Right ventricle myocardium superior (tissue), 1 donor: Measurements from ENCODE around the gene IRAK1. TPM values are rescaled to one million over a fixed set of nuclear protein-coding genes. Genes with fewer than 3 reads are reported as not detected.
A peak's percentile ranks its signal among the peaks of the same experiment; 100 is the strongest.

Experiments
- ATAC-seq: fragments of 200-7000 bp; cut with Tn5 transposase; one replicate; pipeline ENCODE4 v1.9.1; 2020; ENCODE audit warnings: mild to moderate bottlenecking; ENCODE audit not compliant: poor library complexity
- DNase-seq: peaks from one replicate; pipeline ENCODE4 v3.0.0-alpha.2; 2020
- intact Hi-C: fragments of 100-400 bp; cut with DNase I; formaldehyde crosslinking; loops from one replicate; pipeline ENCODE4 v1.11.2; 2022
- total RNA-seq: library from RNA; stranded (reverse); fragmentation: NEBNext Ultra II Directional; extraction: Animal tissue kit (Norgen Biotek cat#: 25700); gene quantifications from one replicate; pipeline ENCODE4 v1.2.1, GENCODE V29; 2021
- donor health status: DM: no; HTN: yes; CAD: no; lungs with severe emphysema.

IRAK1 gene
- total RNA-seq, 1 donor from 2014 or later = 34.2 TPM

DNA sequence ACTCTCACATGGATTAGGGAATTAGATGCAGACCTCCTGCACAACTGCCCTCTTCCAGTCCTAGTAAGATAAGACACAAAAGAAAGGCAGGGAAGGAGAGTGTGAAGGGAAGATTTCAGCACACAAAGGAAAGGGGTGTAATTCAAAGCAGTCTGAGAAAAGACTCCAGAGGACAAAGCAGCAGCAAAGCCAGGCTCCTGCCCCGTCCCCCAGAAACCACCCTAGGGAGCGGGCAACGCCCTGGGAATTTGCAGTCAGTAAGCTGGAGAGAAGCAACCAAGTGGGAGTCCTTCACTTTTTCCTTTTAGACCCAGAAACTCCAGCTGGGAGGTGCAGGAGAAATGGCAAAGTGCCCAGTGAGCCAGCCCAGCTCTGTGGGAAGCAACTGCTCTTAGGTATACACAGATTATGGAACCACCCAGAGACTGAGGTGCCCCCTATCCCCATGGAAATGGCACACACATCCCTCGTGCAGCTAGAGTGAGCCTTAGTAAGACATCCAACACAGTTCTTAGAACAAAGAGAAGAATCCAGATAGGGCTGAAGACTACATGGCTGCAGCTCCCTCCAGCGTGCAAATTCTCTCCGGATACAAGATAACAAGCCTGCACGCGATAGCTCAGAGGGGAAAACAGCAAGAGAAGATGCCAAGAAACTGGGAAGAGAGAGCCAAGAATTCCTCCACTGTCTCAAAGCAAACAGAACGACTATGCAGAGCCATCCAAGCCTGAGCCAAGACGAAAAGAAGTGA lies 26.5 kb upstream of the IRAK1 start:
- ATAC-seq = peak; percentile 66
- DNase-seq = peak; percentile 60
- intact Hi-C loops = loop anchor here (10.0 kb wide), 1 partner anchor 49 kb away; the partner anchor contains the start of gene MECP2

DNA sequence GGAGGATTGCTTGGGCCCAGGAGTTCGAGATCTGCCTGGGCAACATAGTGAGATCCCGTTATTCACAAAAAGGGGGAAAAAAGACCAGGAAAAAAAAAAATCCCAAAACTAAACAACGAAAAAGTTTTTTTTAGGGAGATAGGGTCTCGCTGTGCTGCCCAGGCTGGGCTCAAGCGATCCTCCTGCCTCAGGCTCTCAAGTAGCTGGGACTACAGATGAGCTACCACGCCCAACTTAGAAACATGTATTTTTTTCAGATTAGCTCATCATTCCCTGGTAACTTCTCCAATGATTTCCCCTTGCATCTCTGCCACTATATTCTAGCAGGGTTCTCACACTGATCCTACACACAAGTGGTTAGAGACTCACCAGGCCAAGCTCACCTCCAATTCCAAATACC lies 24.4 kb upstream of the IRAK1 start:
- intact Hi-C loops = loop anchor here (10.0 kb wide), 1 partner anchor 51 kb away; the partner anchor contains the start of gene MECP2
- DNase-seq (no peak), ATAC-seq (no peak)

DNA sequence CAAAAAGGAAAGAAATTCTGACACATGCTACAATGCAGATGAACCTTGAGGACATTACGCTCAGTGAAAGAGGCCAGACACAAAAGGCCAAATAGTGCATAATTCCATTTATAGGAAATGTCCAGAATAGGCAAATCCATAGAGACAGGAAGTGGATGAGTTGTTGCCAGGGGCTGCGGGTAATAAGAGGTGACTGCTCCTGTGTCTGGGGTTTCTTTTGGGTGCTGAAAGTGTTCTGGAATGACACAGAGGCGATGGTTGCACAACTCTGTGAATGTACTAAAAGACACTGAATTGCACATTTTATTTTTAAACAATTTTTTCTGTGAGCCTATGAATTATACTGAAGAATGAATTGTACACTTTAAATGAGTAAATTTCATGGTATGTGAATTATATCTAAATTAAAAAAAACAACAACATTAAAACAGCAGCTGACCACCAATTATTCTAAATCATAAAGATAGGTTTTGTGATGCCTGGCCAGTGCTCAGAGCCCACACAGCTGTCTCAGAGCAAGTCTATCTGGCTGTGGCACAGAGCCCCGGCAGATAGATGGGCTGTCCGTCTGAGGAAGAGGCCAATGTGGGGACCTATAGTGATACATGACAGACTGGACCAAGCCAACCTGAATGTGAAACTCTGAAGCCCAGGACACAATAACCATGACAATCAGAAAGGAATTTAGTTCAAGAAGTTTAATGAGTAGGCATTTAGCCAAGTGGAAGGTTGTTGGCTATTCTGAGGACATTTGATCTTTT lies 23.5 kb upstream of the IRAK1 start:
- intact Hi-C loops = loop anchor here (10.0 kb wide), 1 partner anchor 52 kb away; the partner anchor contains the start of gene MECP2
- no peak for DNase-seq
- peak; percentile 30 for ATAC-seq

DNA sequence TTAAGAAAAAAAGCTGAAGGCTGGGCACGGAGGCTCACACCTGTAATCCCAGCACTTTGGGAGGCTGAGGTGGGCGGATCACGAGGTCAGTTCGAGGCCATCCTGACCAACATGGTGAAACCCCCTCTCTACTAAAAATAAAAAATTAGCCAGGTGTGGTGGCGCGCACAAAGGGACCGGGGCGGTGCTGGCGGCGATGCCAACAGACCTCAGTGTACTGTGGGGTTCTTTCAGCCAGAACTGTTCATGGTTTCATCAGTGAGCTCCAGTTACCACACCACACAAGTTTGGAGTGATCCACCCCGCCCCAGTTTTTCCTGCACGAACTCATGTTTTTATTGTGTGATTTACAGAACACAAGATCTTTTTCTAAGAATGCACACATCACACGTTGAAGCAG lies 21.2 kb upstream of the IRAK1 start:
- no peak for ATAC-seq
- intact Hi-C loops = loop anchor here (10.0 kb wide), 1 partner anchor 54 kb away; the partner anchor contains the start of gene MECP2
- DNase-seq = no peak

DNA sequence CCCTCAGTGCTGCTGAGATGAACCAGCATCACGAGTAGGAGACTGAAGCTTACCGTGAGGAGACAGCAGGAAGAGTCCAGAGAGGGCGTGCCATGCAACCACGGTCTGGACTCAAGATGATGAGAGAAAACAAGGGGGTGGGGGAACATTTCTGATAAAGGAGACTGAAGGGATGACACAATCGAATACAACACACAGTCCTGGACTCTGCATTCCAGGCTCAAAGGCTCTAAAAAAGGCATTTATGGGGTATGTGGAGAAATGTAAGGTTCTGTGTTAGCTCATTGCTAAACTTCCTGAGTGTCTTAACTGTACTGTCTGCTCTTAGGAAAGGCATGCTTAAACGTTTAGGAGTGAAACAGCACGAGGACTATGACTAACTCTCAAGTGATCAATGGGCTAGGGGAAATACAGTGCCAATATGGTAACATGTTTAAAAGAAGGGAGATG lies 20.6 kb upstream of the IRAK1 start:
- ATAC-seq (no peak), DNase-seq (no peak)
- intact Hi-C loops = loop anchor here (10.0 kb wide), 1 partner anchor 54 kb away; the partner anchor contains the start of gene MECP2

DNA sequence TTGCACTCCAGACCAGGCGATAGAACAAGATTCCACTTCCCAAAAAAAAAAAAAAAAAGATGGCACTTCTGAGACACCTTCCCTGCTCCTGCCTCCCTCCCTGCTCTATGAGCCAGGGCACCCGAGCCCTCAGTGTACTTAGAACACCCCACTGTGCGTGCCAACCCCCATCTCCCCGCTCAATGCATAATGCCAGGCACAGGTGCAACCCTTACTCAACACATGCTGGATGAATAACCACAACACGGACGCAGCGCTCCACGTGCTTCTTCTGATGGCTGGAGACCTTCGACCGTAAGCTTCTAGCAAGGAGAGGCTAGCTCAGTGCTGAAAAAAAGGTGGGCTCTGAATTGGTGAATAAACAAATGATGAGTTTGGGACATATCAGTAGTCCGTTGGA lies 19.9 kb upstream of the IRAK1 start:
- no peak for ATAC-seq
- intact Hi-C loops = no loop called here
- no peak for DNase-seq

DNA sequence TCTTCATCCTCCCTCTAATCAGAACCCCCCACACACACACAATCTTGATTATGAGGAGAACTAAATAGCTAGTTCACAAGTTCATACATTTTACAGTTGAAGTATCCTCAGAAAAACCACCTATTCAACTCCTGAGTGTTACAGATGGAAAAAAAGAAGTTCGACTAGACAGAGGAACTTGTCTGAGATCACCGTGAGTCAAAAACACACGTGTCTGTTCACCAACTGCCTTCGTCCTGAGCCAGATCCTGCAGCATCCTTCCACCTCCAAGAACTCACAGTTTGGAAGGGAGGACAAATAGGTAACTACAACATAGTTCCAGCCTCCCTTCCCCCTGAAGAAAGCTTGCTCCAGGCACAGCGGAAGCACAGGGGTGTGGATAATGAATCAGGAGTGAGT lies 19.0 kb upstream of the IRAK1 start:
- DNase-seq (no peak), ATAC-seq (no peak)
- intact Hi-C loops = no loop called here

DNA sequence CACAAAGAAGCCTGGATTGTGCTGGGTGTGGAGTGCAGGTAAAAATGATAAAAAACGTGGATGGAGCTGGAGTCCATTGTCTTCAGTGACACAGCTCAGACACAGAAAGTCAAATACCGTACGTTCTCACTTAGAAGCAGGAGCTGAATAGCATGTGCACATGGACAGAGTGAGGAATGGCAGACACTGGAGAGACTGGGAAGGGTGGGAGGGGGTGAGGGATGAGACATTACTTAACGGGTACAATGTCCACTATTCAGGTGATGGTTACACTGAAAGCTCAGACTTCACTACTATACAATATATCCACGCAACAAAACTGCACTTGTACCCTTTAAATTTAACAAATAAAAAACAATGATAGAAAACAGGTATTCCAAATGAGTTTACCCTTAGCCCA lies 18.1 kb upstream of the IRAK1 start:
- intact Hi-C loops = no loop called here
- DNase-seq (no peak), ATAC-seq (no peak)

DNA sequence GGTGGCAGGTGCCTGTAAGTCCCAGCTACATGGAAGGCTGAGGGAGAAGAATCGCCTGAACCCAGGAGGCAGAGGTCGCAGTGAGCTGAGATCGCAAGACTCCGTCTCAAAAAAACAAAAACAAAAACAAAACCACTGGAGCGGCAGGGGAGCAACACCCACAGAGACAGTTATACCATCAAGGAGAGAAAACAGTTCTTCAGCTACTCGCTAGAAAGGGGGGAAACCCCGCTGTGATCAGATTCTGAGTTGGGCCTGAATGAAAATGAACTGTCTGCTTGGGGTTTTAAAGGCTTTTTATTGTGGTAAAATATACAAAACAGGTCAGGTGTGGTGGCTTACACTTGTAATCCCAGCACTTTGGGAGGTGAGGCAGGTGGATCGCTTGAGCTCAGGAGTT lies 16.8 kb upstream of the IRAK1 start:
- ATAC-seq (no peak), DNase-seq (no peak)
- intact Hi-C loops = no loop called here

DNA sequence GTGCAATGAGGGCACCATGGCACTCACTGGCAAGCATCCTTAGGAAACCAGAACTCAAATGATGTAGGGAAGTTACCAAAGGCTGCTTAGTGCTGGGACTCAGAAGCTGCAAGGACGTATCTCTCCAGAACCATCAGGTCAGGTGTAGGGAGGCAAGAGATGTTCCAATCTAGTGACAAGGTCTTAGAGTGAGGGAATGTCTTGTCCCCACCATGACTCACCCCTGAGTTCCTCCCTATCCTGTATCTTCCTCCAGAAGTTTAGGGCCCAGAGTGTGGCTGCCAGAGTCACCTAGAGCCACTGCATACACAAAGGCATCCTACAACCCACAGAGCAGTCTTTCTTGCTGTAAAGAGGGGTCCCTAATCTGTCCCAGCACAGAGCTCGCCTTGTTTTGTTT lies 14.1 kb upstream of the IRAK1 start:
- ATAC-seq = no peak

DNA sequence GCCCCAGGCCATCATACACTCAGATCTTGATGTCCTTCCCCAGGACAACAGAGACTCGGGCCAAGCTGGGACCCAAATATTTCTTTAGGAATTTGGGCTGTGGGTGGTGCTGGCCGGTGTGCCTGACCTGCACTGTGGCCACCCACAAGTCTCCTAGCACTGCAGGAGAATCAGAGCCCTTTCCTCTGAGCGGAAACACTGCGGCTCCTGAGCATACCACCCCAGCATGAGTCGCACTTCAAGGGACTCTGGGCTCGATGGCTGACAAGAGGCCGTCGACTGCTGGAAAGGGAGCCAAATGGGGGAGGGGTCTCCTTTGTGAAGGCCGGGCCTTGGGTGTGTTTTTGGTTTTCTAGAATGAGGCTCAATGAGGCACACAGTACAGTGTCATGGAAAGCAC lies 13.0 kb upstream of the IRAK1 start:
- DNase-seq (no peak), ATAC-seq (no peak)
- intact Hi-C loops = no loop called here

More for the DNA sequence above, 14.1 kb upstream of the IRAK1 start:
- intact Hi-C loops = no loop called here
- DNase-seq = no peak

DNA sequence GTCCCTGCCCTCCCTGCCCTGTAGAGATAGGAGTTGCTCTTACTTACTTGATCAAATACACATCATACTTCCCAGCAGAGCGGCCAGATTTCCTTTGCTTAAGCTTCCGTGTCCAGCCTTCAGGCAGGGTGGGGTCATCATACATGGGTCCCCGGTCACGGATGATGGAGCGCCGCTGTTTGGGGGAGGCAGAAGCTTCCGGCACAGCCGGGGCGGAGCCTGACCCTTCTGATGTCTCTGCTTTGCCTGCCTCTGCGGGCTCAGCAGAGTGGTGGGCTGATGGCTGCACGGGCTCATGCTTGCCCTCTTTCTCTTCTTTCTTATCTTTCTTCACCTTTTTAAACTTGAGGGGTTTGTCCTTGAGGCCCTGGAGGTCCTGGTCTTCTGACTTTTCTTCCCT lies 12.5 kb upstream of the IRAK1 start:
- DNase-seq (no peak), ATAC-seq (no peak)
- intact Hi-C loops = no loop called here

DNA sequence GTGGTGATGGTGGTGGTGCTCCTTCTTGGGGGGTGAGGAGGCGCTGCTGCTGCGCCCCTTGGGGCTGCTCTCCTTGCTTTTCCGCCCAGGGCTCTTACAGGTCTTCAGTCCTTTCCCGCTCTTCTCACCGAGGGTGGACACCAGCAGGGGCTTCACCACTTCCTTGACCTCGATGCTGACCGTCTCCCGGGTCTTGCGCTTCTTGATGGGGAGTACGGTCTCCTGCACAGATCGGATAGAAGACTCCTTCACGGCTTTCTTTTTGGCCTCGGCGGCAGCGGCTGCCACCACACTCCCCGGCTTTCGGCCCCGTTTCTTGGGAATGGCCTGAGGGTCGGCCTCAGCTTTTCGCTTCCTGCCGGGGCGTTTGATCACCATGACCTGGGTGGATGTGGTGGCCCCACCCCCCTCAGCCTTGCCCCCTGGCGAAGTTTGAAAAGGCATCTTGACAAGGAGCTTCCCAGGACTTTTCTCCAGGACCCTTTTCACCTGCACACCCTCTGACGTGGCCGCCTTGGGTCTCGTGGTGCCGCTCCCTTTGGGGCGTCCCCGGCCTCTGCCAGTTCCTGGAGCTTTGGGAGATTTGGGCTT lies 11.1 kb upstream of the IRAK1 start:
- ATAC-seq = no peak
- DNase-seq = no peak
- intact Hi-C loops = no loop called here

DNA sequence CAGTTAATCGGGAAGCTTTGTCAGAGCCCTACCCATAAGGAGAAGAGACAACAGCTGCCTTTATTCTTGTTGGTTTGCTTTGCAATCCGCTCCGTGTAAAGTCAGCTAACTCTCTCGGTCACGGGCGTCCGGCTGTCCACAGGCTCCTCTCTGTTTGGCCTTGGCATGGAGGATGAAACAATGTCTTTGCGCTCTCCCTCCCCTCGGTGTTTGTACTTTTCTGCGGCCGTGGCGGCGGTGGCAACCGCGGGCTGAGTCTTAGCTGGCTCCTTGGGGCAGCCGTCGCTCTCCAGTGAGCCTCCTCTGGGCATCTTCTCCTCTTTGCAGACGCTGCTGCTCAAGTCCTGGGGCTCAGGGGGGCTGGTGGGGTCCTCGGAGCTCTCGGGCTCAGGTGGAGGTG lies 10.6 kb upstream of the IRAK1 start:
- no peak for DNase-seq
- ATAC-seq = no peak
- intact Hi-C loops = no loop called here

DNA sequence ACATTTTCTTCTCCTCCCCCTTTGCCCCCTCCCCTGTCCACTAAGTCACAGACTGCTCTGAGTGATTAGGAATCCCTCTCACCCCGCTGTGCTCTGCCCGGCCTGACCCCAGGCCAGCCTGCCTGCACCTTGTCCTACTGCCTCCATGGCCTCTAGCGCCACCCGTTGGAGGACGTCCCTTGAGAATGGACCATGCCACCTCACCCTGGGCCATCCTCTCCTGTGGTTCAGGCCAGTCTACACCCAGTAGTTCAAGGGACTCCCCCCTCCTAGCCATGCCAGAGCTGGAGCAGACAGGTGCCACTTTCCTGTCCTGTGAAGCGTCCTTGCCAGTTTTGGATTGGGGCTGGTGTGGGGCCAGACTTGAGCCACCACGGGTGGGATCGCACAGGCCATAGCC lies 9.7 kb upstream of the IRAK1 start:
- DNase-seq (no peak), ATAC-seq (no peak)
- intact Hi-C loops = no loop called here

DNA sequence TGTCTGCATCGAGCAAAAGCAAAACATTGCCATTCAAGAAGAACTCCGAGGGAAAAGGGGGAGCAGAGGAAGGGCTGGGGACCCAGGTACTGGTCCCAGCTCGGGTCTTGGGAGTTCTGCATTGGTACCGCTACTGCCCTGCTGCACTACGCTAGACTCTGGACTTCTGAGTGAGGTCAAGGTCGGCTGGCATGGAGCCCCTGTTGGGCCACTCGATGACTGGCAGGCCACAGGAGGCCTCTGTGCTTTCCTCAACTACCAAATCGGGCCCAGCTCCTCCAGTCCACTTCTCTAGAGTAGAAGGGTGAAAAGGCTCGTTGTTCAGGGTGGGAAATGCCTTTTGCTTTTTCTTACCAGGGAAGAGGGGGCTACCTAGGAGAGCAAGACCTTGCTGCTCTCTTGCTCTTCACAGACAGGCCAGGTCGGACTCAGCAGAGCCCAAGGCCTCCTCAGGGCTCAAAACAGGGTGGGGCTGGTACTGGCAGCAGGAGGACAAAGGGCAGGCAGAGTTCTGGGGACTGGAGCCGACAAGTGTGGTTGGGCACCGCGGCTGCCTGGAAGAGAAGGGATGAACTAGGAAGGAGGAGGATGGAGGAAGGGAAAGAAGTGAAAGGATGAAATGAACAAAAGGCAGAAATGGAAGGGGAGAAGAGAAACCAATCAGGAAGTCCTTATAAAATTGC lies 8.9 kb upstream of the IRAK1 start:
- no peak for DNase-seq

DNA sequence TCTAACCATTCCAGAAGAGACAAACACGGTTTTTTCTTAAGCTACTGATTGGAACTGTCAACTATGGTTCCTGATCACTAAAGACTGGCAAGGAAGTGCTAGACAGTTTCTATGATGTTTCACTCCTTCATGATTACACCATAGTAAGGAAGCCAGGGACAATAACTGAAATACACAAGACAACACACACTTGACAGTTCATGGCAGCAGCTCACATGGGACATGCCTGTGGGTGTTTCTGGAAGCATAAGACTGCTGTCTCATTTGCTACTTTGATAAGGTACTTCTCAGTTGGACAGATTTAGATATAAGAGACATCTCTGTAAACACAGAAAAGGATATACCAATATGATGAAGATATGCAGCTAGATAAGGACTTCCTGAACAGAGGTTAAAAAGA lies 8.3 kb upstream of the IRAK1 start:
- DNase-seq = no peak
- ATAC-seq = no peak
- intact Hi-C loops = no loop called here

More for the DNA sequence above, 8.9 kb upstream of the IRAK1 start:
- intact Hi-C loops = no loop called here
- ATAC-seq = no peak

DNA sequence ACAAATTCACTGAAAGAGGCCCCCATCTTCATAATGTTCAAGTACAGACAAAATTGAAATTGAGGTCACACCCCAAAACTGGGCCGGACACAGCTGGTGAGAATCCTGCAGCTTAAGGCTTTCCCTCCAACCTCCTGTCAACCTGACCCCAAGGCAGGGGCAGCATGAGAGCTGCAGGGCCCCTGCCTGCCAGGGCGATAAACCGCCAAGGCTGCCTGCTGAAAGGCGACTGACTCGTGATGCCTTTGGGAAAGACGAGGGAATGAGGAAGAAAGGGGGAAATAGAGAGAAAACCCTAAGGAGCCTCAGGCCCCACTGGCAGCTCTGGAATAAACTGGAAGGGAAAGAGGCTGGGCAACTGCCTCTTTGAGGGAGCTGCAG lies 7.3 kb upstream of the IRAK1 start:
- intact Hi-C loops = no loop called here
- ATAC-seq (no peak), DNase-seq (no peak)
